K562 (cell line): ENCODE results near the gene NAP1L4. TPM values are rescaled to one million over a fixed set of nuclear protein-coding genes. Genes with fewer than 3 reads are reported as not detected.

Source experiments
- CTCFL ChIP-seq: IDR thresholded peaks from 2 replicates; pipeline ENCODE4 v1.6.1; 2011; ENCODE audit warnings: borderline replicate concordance, low read depth, mild to moderate bottlenecking, moderate library complexity, low read length; ENCODE audit not compliant: insufficient read depth, poor library complexity, severe bottlenecking
- DACH1 ChIP-seq: fragments of 450-650 bp; IDR thresholded peaks from 2 replicates; pipeline ENCODE4 v1.6.1; 2018; ENCODE audit not compliant: partially characterized antibody
- EP400 ChIP-seq: fragments of 450-650 bp; IDR thresholded peaks from 2 replicates; pipeline ENCODE4 v1.6.1; 2017; ENCODE audit warnings: antibody characterized with exemption, mild to moderate bottlenecking, moderate library complexity
- FOXK1 ChIP-seq: sonication (generic); formaldehyde crosslinking; IDR thresholded peaks from 2 replicates; pipeline ENCODE4 v1.8.0; 2022; ENCODE audit warnings: missing genetic modification reagents, mild to moderate bottlenecking, borderline replicate concordance
- KDM1A ChIP-seq, 2 experiments: fragments of 450-650 bp; IDR thresholded peaks; 2 replicates each; pipeline ENCODE4 v1.6.1; 2016; ENCODE audit warnings: mild to moderate bottlenecking in 2 of 2
- KLF13 ChIP-seq: fragments of 450-650 bp; IDR thresholded peaks from 2 replicates; pipeline ENCODE4 v1.6.1; 2016; ENCODE audit warnings: missing genetic modification characterization, low read depth, mild to moderate bottlenecking, missing compliant biosample characterization, moderate library complexity, borderline replicate concordance
- L3MBTL2 ChIP-seq: fragments of 450-650 bp; IDR thresholded peaks from 2 replicates; pipeline ENCODE4 v1.6.1; 2016; ENCODE audit warnings: mild to moderate bottlenecking, moderate library complexity
- MED1 ChIP-seq: sonication (generic); formaldehyde crosslinking; IDR thresholded peaks from 2 replicates; pipeline ENCODE4 v1.8.1; 2023; ENCODE audit warnings: missing genetic modification reagents, borderline replicate concordance
- PHF8 ChIP-seq: fragments of 200-600 bp; sonication (generic); IDR thresholded peaks from 2 replicates; pipeline ENCODE4 v1.6.1; 2012; ENCODE audit warnings: mixed run types, mild to moderate bottlenecking, inconsistent platforms, low read length, moderate library complexity, borderline replicate concordance
- ZBED1 ChIP-seq: IDR thresholded peaks from 2 replicates; pipeline ENCODE4 v1.6.1; 2014
- ZNF316 ChIP-seq: fragments of 450-650 bp; IDR thresholded peaks from 2 replicates; pipeline ENCODE4 v1.6.1; 2016
- ZNF551 ChIP-seq: fragments of 250-450 bp; sonication (Bioruptor Pico); IDR thresholded peaks from 2 replicates; pipeline ENCODE4 v1.5.0; 2021; ENCODE audit warnings: mild to moderate bottlenecking, moderate library complexity
- polyA plus RNA-seq, 8 experiments: library from polyadenylated mRNA; depleted of rRNA in 4 of 8; stranded (reverse) in 5 of 8; unstranded in 3 of 8; fragments of >200 nt; fragmentation: Nextera tagmentation in 2 of 8; fragmentation: Illumina TruSeq in 1 of 8; extraction: Ambion mirVana in 2 of 8; extraction: Trizol in 1 of 8; gene quantifications; 2 replicates each; pipeline versions ENCODE4 v1.2.1 to v1.2.3, GENCODE V29; 2011 to 2014; ENCODE audit warnings: inconsistent platforms in 1 of 8, missing spikeins in 1 of 8
- total RNA-seq, 7 experiments: library from RNA; depleted of rRNA in 6 of 7; stranded (reverse); fragments of >200 nt in 6 of 7; fragmentation: Illumina TruSeq in 2 of 7; extraction: Trizol in 2 of 7; gene quantifications; 2 replicates each; pipeline versions ENCODE4 v1.2.1 to v1.2.3, GENCODE V29; 2011 to 2021; ENCODE audit warnings: low replicate concordance in 1 of 7
- TF ChIP-seq, protein P1 (sequence below): fragments of 450-650 bp; IDR thresholded peaks from 2 replicates; pipeline ENCODE4 v1.6.1; 2016; ENCODE audit warnings: borderline replicate concordance
- TF ChIP-seq, protein P2 (sequence below): sonication (generic); formaldehyde crosslinking; IDR thresholded peaks from 2 replicates; pipeline ENCODE4 v1.5.0; 2020; ENCODE audit warnings: missing genetic modification reagents
- TF ChIP-seq, protein P3 (sequence below): fragments of 250-450 bp; sonication (Bioruptor Pico); IDR thresholded peaks from 2 replicates; pipeline ENCODE4 v1.4.0; 2020

The NAP1L4 gene
- total and polyA plus RNA-seq, 9 of the 15 experiments (the other 6 are each of a cell fraction or from before 2014, with no cell fraction given): 34.1 to 237 (median 179) TPM

- TF ChIP-seq, protein P1, sequence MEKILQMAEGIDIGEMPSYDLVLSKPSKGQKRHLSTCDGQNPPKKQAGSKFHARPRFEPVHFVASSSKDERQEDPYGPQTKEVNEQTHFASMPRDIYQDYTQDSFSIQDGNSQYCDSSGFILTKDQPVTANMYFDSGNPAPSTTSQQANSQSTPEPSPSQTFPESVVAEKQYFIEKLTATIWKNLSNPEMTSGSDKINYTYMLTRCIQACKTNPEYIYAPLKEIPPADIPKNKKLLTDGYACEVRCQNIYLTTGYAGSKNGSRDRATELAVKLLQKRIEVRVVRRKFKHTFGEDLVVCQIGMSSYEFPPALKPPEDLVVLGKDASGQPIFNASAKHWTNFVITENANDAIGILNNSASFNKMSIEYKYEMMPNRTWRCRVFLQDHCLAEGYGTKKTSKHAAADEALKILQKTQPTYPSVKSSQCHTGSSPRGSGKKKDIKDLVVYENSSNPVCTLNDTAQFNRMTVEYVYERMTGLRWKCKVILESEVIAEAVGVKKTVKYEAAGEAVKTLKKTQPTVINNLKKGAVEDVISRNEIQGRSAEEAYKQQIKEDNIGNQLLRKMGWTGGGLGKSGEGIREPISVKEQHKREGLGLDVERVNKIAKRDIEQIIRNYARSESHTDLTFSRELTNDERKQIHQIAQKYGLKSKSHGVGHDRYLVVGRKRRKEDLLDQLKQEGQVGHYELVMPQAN: peak; percentile 78; the same call in 1 of the 2 replicates
- peak; percentile 81; the same call in 1 of the 2 replicates for TF ChIP-seq EP400
- TF ChIP-seq PHF8: peak; percentile 83; the same call in 1 of the 2 replicates
- TF ChIP-seq DACH1: peak; percentile 59
- no peak for TF ChIP-seq KDM1A (IDR thresholded peaks at IDR 0.05)
- peak; percentile 45; the same call in 1 of the 2 replicates for TF ChIP-seq L3MBTL2
- TF ChIP-seq ZNF551 (CRISPR knock-in tag): no peak
- TF ChIP-seq FOXK1 (CRISPR knock-in tag): no peak
- no peak for TF ChIP-seq KLF13
- TF ChIP-seq, protein P2, sequence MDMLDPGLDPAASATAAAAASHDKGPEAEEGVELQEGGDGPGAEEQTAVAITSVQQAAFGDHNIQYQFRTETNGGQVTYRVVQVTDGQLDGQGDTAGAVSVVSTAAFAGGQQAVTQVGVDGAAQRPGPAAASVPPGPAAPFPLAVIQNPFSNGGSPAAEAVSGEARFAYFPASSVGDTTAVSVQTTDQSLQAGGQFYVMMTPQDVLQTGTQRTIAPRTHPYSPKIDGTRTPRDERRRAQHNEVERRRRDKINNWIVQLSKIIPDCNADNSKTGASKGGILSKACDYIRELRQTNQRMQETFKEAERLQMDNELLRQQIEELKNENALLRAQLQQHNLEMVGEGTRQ (CRISPR knock-in tag): no peak
- TF ChIP-seq MED1 (CRISPR knock-in tag): no peak
- TF ChIP-seq ZBED1: no peak
- no peak for TF ChIP-seq CTCFL
- peak; percentile 65 for TF ChIP-seq ZNF316
- TF ChIP-seq, protein P3, sequence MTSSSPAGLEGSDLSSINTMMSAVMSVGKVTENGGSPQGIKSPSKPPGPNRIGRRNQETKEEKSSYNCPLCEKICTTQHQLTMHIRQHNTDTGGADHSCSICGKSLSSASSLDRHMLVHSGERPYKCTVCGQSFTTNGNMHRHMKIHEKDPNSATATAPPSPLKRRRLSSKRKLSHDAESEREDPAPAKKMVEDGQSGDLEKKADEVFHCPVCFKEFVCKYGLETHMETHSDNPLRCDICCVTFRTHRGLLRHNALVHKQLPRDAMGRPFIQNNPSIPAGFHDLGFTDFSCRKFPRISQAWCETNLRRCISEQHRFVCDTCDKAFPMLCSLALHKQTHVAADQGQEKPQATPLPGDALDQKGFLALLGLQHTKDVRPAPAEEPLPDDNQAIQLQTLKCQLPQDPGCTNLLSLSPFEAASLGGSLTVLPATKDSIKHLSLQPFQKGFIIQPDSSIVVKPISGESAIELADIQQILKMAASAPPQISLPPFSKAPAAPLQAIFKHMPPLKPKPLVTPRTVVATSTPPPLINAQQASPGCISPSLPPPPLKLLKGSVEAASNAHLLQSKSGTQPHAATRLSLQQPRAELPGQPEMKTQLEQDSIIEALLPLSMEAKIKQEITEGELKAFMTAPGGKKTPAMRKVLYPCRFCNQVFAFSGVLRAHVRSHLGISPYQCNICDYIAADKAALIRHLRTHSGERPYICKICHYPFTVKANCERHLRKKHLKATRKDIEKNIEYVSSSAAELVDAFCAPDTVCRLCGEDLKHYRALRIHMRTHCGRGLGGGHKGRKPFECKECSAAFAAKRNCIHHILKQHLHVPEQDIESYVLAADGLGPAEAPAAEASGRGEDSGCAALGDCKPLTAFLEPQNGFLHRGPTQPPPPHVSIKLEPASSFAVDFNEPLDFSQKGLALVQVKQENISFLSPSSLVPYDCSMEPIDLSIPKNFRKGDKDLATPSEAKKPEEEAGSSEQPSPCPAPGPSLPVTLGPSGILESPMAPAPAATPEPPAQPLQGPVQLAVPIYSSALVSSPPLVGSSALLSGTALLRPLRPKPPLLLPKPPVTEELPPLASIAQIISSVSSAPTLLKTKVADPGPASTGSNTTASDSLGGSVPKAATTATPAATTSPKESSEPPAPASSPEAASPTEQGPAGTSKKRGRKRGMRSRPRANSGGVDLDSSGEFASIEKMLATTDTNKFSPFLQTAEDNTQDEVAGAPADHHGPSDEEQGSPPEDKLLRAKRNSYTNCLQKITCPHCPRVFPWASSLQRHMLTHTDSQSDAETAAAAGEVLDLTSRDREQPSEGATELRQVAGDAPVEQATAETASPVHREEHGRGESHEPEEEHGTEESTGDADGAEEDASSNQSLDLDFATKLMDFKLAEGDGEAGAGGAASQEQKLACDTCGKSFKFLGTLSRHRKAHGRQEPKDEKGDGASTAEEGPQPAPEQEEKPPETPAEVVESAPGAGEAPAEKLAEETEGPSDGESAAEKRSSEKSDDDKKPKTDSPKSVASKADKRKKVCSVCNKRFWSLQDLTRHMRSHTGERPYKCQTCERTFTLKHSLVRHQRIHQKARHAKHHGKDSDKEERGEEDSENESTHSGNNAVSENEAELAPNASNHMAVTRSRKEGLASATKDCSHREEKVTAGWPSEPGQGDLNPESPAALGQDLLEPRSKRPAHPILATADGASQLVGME (CRISPR knock-in tag): peak; percentile 72
Observed at GRCh38 chr11:2901854-2902783, 90.0 kb downstream of the NAP1L4 start (continued).
